Uterus (tissue), 2 donors: ENCODE measurements around the gene TM9SF2.

Experiments
- POLR2A ChIP-seq, 2 donors: fragments of 450-650 bp; IDR thresholded peaks; one replicate each; pipeline ENCODE4 v1.6.1; 2016; ENCODE audit warnings: antibody characterized with exemption in 2 of 2, mild to moderate bottlenecking in 1 of 2, moderate library complexity in 1 of 2
- TF ChIP-seq, protein P1 (sequence below), 4 experiments: fragments of 200-600 bp in 2 of 4; fragments of 450-650 bp in 2 of 4; sonication (generic) in 2 of 4; IDR thresholded peaks; one replicate each; pipeline ENCODE4 v1.5.1; 2016 to 2019; ENCODE audit warnings: antibody characterized with exemption in 4 of 4, mild to moderate bottlenecking in 2 of 4, moderate library complexity in 1 of 4

DNA sequence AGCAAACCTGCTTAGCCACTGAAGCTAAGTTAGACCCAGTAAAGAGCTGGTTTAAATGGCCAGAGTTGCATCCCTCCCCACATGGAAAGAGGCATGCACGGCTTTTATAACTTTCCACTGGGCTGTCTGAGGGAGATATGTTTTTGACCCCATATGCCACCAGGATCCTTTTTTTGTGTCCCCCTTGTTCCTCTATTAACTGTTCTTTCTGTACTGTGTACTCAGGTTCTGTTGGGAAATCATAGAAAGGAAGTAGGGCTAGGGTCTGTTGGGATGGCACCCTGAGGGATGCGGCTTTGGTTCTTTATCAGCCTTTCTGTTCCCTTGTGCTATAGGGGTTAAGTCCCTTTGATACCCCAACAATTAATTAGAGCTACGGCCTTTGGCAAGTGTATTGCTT lies 12.2 kb upstream of the TM9SF2 start:
- TF ChIP-seq, protein P1, sequence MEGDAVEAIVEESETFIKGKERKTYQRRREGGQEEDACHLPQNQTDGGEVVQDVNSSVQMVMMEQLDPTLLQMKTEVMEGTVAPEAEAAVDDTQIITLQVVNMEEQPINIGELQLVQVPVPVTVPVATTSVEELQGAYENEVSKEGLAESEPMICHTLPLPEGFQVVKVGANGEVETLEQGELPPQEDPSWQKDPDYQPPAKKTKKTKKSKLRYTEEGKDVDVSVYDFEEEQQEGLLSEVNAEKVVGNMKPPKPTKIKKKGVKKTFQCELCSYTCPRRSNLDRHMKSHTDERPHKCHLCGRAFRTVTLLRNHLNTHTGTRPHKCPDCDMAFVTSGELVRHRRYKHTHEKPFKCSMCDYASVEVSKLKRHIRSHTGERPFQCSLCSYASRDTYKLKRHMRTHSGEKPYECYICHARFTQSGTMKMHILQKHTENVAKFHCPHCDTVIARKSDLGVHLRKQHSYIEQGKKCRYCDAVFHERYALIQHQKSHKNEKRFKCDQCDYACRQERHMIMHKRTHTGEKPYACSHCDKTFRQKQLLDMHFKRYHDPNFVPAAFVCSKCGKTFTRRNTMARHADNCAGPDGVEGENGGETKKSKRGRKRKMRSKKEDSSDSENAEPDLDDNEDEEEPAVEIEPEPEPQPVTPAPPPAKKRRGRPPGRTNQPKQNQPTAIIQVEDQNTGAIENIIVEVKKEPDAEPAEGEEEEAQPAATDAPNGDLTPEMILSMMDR (IDR thresholded peaks at IDR 0.05): no peak
- no peak for TF ChIP-seq POLR2A (IDR thresholded peaks at IDR 0.05)
